ENCODE results near the gene SPTLC3.

DNA sequence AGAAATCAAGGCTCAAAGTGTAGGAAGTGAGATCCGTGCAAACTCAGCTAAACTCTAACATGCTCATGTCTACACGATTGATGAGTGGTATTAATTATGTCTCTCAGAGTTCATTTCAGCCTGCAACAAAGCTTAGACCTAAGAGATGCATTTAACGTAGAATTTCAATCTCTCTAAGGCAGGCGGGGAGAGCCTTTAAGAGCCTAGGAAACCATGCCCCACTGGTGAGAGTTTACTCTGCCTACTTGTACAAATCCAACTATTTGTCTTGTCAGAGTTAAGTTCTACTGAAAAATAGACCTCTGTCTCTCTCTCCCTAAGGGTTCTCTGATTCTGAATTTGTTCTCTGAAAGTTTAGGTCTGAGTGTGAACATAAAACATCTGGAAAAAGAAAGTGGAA is 100.9 kb downstream of the SPTLC3 start:
- TF ChIP-seq, protein P1, sequence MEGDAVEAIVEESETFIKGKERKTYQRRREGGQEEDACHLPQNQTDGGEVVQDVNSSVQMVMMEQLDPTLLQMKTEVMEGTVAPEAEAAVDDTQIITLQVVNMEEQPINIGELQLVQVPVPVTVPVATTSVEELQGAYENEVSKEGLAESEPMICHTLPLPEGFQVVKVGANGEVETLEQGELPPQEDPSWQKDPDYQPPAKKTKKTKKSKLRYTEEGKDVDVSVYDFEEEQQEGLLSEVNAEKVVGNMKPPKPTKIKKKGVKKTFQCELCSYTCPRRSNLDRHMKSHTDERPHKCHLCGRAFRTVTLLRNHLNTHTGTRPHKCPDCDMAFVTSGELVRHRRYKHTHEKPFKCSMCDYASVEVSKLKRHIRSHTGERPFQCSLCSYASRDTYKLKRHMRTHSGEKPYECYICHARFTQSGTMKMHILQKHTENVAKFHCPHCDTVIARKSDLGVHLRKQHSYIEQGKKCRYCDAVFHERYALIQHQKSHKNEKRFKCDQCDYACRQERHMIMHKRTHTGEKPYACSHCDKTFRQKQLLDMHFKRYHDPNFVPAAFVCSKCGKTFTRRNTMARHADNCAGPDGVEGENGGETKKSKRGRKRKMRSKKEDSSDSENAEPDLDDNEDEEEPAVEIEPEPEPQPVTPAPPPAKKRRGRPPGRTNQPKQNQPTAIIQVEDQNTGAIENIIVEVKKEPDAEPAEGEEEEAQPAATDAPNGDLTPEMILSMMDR (IDR thresholded peaks at IDR 0.05; ENCODE audit: low read depth, low read length, poor library complexity, severe bottlenecking) = no peak
- no peak for TF ChIP-seq EZH2phosphoT487 (IDR thresholded peaks at IDR 0.05; ENCODE audit: borderline replicate concordance, low read length)
